NOMO-1 treated with DMSO at 0.1 percent for 48 hours (cell line): ENCODE measurements around the gene MET.
"Not testable (repeated sequence)": the region's sequence is repeated elsewhere in the genome, so short reads cannot be mapped to it uniquely, and the experiment has no call there.

Source experiments
- DNase-seq: peaks from one replicate; lab custom pipeline; 2025; ENCODE audit not compliant: unreplicated experiment; lab: John Stamatoyannopoulos, UW

Gene MET

DNA sequence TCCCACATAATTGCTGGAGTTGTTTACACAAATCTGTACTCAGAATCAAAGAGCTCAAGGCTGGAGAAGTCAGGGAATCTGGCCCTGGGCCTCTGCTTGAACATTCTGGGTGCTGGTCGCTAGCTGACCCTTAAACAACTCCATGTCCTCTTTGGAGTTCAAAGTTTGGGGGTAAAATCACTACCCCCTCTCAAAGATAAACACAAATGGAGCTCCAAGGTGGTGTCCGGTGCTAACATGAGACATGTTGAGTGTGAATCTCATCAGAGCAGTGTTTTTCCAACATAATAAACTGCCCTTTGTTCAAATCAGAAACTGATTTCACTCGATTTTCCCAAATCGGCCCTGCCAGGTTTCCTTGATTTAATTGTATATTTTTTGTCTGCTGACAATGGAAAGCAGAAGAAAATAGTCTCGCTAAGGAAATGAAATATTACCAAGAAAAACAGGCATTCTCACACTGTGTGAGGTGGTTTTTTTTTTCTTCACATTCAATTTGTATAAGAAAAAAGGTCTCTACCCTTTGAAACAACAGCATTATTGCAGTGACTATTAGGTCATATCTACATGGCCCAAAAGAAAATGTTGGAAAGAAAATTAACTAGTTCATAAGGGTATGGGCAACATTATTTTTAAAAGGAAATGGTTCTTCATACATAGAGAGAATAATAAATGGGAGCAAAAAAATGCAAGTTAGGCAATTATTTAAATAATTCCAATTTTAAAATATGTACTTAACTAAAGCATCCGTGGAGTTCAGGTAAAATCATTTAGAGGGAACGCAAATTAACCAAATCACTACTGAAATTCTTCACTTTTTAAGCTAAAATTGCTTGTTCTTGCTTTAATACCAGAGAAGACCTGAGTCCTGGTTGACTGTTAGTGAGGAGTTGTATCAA, 134.3 kb downstream of the MET start:
- no peak for DNase-seq

DNA sequence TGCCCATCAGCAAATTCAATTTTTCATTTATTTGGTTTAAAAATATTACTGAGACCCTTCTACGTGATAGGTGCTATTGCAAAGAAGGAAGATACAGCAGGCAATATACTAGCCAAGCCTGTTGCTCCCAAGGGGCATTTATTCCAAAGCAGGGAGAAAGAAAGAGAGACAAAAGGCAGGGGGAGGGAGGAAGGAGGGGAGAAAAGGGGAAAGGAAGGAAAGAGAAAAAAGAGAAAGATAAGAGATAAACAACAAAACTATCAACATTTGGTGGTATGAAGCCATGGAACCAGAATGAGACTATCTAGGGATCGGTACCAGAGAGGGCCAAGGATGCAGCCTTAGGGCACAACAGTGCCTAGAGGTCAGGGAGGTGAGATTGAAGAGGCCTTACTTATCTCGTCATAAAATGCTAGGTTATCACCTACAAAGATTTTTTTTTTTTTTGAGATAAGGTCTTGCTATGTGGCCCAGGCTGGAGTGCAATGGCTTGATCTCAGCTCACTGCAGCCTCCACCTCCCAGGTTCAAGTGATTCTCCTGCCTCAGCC, 135.1 kb downstream of the MET start:
- DNase-seq = no peak

DNA sequence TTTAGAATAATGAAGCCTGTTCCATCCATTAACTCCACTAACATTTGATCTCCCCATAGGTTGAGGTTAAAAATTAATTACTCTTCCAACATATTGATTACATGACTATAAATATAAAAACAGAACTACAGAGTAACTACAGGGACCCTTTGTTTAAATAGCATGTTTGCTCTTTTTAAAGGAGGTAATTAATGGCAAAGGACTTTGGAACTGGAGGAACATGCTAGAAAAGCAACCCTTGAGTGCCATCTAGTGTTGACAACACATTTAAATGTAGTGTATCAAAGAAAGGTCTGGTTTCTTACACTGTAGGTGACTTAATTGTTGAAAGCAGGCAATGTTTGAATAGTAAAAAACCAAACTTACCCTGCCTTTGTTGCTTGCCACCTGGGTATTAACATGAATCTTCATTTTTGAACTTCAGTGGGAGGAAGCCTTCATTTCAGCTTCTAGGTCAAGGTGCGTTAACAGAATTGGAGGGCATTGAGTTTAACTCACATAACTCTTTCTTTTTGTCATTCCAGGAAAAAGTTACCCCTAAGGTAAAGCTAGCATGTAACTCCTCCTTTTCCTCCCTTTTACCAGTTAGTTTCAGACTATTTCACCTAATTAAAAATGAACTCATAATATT, 137.8 kb downstream of the MET start:
- DNase-seq = peak; percentile 20

DNA sequence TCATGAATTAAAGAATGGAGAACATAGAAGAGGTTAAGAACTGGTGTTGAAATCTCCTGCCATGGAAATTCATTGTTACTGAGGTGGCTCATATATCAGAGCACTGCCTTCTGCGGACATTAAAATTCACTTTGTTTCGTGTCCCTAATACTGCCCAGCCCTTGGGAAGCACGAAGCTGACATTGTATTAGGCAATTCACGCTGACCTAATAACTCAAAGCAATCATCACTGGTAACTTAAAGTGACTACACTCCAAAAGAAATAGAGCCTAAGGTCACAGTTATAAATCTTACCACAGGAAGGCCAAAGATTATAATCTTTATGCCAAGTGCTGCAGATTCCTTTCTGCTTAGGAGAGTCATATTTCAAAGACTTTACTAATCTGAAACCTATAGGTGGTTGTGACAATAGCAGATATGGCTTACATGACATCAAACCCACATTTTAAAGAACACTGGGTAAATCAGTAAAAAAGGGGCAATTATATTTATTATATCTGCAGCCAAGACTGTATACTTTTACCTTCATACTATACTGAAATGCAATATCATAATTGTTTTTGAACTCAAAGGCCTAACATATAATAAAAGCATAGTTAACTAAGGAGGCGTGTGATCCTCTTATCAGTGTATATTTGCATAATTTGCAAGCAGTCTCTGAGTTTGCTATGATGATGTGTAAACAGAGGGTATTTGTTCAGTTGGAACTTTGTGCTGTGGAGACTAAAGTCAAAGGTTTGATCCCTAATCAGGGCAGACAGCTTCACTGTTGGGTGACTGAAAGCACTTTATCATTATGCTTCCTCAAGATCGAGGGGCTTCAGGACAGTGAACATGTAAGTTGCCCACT, 138.5 kb downstream of the MET start:
- no peak for DNase-seq

DNA sequence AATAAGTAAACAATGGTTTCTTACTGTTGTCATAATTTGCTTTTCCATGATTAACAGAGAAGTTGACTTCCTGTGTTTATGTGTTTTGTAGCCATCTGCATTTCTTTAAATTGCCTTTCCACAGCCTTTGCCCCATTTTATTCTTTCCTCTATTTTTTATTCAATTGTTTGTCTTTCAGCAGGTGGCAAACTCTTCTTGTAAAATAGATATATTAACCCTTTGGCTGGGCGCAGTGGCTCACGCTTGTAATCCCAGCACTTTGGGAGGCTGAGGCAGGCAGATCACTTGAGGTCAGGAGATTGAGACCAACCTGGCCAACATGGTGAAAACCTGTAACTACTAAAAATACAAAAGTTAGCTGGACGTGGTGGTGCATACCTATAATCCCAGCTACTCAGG, 139.8 kb downstream of the MET start:
- DNase-seq = no peak

DNA sequence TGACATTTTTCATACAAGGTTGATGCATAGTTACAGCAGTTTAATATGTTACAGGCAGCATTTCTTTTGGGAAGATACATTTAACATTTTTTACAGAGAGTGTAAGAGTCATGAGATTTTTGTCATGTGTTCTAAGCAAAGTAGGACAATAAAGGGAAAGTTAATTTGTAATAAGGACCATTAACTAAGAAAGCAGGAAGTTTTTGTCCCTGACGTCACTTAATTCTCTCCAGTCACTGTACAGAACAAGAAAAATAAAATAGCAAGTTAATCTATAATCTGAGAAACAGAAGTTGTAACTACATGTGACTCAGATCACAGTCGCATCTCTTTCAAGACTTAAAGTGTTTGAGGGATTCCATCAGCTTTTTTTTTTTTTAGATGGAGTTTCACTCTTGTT, 140.9 kb downstream of the MET start:
- DNase-seq = no peak

DNA sequence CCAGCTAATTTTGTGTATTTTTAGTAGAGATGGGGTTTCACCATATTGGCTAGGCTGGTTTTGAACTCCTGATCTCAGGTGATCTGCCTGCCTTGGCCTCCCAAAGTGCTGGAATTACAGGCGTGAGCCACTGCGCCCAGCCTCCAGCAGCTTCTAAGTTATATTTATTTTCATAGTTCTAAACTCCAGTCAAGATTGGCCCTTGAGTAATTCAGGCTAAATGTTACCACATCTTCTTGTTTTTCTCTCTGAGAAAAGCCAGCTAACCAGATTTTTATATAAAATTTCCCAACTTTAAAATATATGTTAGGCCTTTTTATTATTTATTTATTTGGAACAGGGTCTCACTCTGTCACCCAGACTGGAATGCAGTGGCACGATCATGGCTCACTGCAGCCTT, 141.4 kb downstream of the MET start:
- not testable (repeated sequence) for DNase-seq

DNA sequence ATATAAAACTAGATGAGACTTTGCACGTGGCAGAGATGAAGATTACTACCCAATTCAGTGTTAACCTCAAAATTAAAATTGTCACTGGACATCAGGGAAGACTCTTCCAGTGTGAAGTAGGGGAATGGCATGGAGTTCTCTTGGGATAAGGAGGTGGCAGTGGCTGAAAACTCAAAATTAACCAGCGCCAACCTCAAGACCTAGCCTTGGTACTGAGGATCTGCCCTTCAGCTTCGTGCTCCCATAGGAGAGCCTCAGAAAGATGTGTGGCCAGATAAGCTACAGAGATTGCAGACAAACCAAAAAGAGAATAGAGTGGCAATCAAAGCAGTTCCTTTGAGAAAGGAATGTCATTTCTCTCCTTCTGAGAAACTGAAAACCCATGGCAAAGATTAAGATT, 143.0 kb downstream of the MET start:
- no peak for DNase-seq

DNA sequence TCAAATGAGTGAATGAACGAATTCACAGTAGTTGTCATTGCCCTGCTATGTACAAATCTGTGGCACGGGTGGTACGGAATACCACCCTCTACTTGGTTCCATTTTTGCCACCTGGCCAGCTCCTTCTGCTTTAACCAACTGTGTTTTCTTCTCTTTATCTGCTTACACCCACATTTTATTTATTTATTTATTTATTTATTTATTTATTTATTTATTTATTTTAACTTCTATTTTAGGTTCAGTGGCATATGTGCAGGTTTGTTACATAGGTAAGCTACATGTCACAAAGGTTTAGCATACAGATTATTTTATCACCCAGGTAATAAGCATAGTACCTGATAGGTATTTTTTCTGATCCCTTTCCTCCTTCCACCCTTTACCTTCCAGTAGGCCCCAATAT, 148.2 kb downstream of the MET start:
- DNase-seq = no peak

DNA sequence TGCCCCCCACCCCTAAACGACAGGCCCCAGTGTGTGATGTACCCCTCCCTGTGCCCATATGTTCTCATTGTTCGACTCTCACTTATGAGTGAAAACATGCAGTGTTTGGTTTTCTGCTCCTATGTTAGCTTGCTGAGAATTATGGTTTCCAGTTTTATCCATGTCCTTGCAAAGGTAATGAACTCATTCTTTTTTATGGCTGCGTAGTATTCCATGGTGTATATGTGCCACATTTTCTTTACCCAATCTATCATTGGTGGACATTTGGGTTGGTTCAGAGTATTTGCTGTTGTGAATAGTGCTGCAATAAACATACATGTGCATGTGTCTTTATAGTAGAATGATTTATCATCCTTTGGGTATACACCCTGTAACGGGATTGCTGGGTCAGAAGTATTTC, 149.7 kb downstream of the MET start:
- DNase-seq = not testable (repeated sequence)

DNA sequence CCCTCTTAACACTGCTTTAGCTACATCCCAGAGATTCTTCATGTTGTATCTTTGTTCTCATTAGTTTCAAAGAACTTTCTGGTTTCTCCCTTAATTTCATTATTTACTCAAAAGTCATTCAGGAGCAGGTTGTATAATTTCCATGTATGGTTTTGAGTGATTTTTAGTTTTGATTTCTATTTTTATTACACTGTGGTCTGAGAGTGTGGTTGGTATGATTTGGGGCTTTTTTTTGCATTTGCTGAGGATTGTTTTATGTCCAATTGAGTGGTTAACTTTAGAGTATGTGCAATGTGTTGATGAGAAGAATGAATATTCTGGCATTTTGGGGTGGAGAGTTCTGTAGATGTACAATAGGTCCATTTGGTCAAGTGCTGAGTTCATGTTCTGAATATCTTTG, 152.5 kb downstream of the MET start:
- no peak for DNase-seq

DNA sequence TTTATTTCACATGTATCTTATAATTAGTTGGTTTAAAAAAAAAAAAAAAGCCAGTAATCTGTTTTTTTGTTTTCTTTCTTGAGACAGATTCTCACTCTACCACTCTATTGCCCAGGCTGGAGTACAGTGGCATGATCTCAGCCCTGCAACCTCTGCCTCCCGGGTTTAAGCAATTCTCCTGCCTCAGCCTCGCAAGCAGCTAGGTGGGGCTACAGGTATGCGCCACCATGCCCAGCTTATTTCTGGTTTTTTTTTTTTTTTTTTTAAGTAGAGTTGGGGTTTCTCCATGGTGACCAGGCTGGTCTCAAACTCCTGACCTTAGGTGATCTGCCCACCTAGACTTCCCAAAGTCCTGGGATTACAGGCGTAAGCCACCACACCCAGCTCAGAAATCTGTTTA, 156.3 kb downstream of the MET start:
- no peak for DNase-seq

DNA sequence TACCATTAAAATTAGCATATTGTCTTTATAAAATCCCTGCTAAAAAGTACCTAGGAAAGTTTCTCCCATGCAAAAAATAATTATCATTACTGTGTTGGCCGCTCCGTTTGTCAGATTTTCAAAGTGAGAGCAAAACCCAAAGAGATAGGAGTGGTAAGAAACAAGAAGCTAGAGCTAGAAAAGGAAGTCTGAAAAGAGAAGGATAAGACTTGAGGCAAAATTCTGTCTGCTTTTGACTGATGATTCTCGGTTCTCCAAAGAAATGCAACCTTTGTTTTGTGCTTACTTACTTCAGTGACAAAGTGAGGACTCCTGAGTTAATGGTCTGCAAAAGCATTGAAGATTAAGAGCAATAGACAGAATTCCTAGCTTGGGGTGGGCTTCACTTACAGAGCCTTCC, 157.0 kb downstream of the MET start:
- DNase-seq = no peak

DNA sequence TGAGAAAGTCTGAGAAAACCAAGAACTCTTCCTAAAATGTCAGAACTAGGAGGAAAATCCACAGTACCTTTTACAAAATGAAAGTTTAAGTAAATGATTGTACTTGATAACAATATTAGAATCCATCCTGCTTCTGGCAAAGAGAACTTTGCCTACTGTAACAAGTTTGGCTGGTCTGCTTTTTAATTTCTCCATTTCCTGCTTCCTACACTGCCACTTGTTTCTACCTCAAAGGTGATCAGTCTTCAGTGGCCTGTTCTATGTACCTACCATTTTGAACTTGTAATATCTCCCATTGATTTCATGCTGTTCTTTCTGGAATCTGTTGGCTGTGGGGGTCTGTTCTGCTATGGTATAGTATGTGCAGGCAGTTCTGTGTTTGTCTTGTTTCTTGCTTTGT, 157.5 kb downstream of the MET start:
- no peak for DNase-seq

DNA sequence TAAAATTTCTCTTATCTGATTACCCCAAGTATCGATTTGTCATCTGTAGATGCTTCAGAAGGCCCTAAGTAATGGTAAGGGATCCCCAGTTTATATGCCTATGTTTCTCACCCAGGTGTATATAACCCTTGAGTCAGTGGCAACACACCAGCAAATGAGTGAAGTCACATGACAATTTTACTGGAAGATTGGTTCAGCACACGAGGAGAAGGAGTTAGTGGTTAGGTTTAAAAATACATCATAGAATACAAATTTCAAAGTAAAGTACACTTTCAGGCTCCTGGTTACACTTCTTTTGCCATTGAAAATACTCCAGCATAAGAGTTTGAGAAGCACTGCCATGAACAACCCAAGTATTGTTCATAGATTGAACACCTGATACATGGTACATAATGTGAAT, 160.7 kb downstream of the MET start:
- DNase-seq = no peak

DNA sequence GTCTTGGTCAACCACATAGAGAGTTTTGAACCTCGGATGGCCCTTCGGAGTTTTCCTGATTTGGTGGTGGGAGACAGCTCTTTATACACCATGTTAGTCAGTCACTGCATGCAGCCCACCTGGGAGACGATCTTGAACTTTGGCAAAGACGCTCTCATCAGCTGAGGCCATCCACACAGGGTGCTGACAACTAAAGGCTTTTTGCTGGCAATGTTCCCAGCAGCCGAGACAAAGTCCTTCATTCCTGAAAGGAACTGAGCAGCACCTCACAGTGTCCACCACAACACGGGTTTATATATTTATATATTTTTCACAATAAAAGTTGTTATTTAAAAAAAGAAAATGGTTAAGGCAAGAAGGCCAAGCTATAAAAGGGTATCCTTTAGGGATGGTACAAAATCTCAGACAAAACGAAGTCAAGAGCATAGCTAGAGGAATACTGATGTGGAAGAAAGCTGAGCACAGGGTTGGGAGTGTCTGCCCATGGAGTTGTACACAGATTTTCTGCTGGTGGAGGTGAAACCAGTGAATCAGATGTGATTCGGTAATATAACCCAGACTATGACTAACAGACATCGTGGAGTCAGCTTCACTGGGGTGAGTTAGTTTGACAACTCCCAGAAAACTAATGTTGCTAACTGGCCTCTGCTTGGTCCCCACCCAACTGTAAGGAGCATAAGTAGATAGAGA, 163.0 kb downstream of the MET start:
- no peak for DNase-seq

DNA sequence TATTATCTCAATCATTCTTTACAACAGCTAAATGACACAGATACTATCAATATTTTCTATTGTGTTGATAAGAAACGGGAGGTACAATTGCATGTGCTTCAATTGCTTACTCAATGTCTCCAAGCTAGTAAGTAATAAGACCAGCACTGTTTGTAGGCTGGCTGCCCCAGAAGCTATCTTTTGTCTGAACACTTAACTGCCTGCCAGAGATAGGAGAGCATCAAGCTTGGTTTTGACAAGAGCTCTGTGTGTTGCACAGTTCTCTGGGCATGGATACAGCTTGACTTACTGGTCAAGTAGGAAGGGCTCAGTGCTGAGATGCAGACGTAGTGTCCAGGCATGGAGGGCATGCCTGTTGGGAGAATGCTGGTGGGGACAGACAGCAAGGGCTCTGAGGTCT, 164.1 kb downstream of the MET start:
- no peak for DNase-seq

DNA sequence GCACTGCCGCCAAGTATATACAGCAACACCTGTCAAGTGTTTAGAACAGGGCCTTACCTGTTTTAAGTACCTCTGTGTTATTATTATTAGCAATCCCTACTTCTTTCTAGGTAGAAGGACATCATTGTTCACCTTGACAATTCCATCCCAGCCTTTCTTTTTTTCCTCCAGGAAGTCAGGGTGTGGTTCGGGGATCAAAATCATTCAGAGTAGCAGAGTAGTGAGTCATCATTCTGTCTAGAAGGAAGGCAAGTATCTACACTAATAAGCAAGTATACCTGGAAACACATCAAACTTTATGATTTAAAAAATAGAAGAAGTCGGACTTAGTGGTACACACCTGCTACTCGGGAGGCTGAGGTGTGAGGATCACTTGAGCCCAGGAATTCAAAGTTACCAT, 164.9 kb downstream of the MET start:
- DNase-seq = no peak

DNA sequence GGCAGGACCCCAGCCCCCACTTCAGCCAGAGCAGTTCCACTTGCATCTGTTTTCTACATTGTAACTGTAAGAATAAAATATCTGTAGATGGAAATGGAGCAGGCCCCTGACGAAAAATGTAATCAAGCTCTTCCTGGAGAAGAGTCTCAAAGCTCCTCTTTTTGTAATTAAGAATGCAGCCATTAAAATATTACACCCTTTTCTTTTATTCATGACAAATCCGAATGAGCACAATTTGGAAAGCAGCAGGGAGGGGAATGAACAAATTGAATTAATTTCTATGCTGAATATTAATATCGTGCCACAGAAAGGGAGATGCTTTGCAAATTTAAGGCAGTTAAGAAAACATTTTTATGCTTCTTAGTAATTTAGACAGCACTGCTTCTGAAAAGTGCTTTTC, 165.6 kb downstream of the MET start:
- DNase-seq = no peak

DNA sequence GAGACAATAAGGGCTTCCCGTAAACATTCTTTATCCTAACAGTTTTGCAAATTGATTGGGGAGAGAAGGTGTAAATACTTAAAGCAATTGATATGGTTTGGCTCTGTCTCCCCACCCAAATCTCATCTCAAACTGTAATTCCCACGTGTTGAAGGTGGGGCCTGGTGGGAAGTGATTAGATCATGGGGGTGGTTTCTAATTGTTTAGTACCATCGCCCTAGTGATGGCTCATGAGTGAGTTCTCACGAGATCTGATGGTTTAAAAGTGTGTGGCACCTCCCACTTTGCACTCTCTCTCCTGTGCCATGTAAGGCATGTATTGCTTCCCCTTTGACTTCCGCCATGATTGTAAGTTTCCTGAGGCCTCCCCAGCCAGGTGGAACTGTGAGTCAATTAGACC, 168.3 kb downstream of the MET start:
- DNase-seq = no peak

DNA sequence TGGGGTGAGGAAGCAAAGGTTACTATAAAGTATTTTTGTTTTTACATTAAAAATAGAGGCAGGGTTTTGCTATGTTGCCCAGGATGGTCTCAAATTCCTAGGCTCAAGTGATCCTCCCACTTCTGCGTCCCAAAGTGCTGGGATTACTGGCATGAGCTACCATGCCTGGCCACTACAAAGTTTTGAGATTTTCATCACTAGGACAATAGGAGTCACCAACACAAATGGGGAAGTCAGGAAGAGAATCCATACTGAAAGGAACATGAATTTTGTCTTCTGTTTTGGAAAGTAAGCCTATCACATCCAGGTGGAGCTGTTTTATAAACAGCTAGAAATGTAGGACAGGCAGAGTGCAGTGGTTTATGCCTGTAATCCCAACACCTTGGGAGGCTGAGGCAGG, 170.4 kb downstream of the MET start:
- no peak for DNase-seq
